Endodermal cell (in vitro differentiated cells): ENCODE measurements around the gene TRAPPC2. TPM values are rescaled to one million over a fixed set of nuclear protein-coding genes. Genes with fewer than 3 reads are reported as not detected.

Source experiments
- DNase-seq: peaks from one replicate; pipeline ENCODE4 v3.0.0-alpha.2; 2017
- H3K27ac ChIP-seq: 2 replicates; pipeline ENCODE4 v1.5.1; 2013; ENCODE audit warnings: mild to moderate bottlenecking, low read depth, low read length, moderate library complexity
- H3K27me3 ChIP-seq: 2 replicates; pipeline ENCODE4 v1.6.1; 2013; ENCODE audit warnings: mild to moderate bottlenecking, low read length, moderate library complexity; ENCODE audit not compliant: insufficient read depth, control insufficient read depth, poor library complexity, severe bottlenecking
- H3K36me3 ChIP-seq: 2 replicates; pipeline ENCODE4 v1.7.0; 2013; ENCODE audit warnings: mild to moderate bottlenecking, low read length, moderate library complexity; ENCODE audit not compliant: control insufficient read depth, insufficient read depth
- H3K4me1 ChIP-seq: one replicate; pipeline ENCODE4 v1.7.0; 2013; ENCODE audit warnings: low read length; ENCODE audit not compliant: control insufficient read depth, insufficient read depth
- H3K4me3 ChIP-seq: 2 replicates; pipeline ENCODE4 v1.5.1; 2013; ENCODE audit warnings: mild to moderate bottlenecking, low read length, moderate library complexity
- H3K9ac ChIP-seq: 2 replicates; pipeline ENCODE4 v1.6.1; 2013; ENCODE audit warnings: mild to moderate bottlenecking, low read length, moderate library complexity; ENCODE audit not compliant: poor library complexity, severe bottlenecking; ENCODE audit errors: extremely low read depth
- H3K9me3 ChIP-seq: 2 replicates; pipeline ENCODE4 v1.6.1; 2013; ENCODE audit warnings: mild to moderate bottlenecking, low read length, moderate library complexity; ENCODE audit not compliant: control insufficient read depth
- H3K27ac Mint-ChIP-seq: 2 replicates; pipeline ENCODE4 v1.8.0; 2020; ENCODE audit warnings: mixed read lengths
- H3K27me3 Mint-ChIP-seq: 2 replicates; pipeline ENCODE4 v1.8.0; 2021; ENCODE audit warnings: mild to moderate bottlenecking, mixed read lengths; ENCODE audit not compliant: insufficient read depth
- H3K36me3 Mint-ChIP-seq: 2 replicates; pipeline ENCODE4 v1.8.0; 2020; ENCODE audit warnings: low read depth, mixed read lengths
- H3K4me1 Mint-ChIP-seq: 2 replicates; pipeline ENCODE4 v1.8.0; 2020; ENCODE audit warnings: mixed read lengths
- H3K4me3 Mint-ChIP-seq: 2 replicates; pipeline ENCODE4 v1.8.0; 2020; ENCODE audit warnings: mild to moderate bottlenecking, moderate library complexity, mixed read lengths
- H3K9me3 Mint-ChIP-seq: 2 replicates; pipeline ENCODE4 v1.8.0; 2020; ENCODE audit warnings: mild to moderate bottlenecking, mixed read lengths
- WGBS, 2 experiments: methylation state at CpG; one replicate each; pipeline versions ENCODE4 v1.1.5 to v1.1.7; 2013; ENCODE audit warnings: missing lambda C conversion rate in 2 of 2, mixed read lengths in 1 of 2; ENCODE audit not compliant: insufficient coverage in 1 of 2, insufficient read length in 1 of 2; 5-methylcytosine and 5-hydroxymethylcytosine counted together
- total RNA-seq, 2 donors: library from RNA; stranded (reverse); fragmentation: NEBNext Ultra II Directional in 1 of 2; extraction: Animal tissue kit (Norgen Biotek cat#: 25700) in 1 of 2; gene quantifications; 2 replicates in 1 of 2; 3 replicates in 1 of 2; pipeline ENCODE4 v1.2.1, GENCODE V29; 2021
- TF ChIP-seq, protein P1 (sequence below): fragments of 200-600 bp; sonication (generic); conservative IDR thresholded peaks from 2 replicates; pipeline ENCODE4 v1.5.0; 2021; ENCODE audit warnings: antibody characterized with exemption, mild to moderate bottlenecking

The TRAPPC2 gene
- total RNA-seq, 2 donors from 2014 or later = 12.8 to 14.7 TPM

DNA sequence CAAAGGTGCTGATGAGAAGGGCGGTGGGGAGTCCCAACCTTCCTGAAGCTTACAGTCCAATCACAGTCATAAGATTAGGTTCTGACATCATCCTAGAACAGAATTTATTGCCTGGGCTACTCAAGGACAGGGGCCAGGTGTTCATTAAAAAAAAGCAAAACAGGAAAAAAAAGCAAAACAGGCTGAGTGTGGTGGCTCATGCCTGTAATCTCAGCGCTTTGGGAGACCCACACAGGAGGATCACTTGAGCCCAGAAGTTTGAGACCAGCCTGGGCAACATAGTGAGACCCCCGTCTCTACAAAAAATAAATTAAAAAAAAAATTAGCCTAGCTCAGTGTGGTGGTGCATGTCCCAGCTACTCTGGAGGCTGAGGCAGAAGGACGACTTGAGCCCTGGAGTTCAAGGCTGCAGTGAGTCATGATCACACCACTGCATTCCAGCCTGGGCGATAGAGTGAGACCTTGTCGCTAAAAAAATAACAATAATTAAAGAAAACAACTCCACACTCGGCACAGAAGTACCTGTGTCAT, 42.5 kb downstream of the TRAPPC2 start:
- no peaks in the 10 kb centered on the region for H3K36me3 ChIP-seq
- Mint-ChIP-seq H3K9me3 (peaks cover 64% of the 10 kb centered on the region), H3K27ac (peak overlapping the region; percentile 70), H3K4me1 (peaks cover 19% of the 10 kb centered on the region), H3K27me3 (peaks cover 16% of the 10 kb centered on the region), H3K36me3 (no peaks in the 10 kb centered on the region), H3K4me3 (no peak overlapping the region)
- no peak overlapping the region for H3K4me3 ChIP-seq
- TF ChIP-seq, protein P1, sequence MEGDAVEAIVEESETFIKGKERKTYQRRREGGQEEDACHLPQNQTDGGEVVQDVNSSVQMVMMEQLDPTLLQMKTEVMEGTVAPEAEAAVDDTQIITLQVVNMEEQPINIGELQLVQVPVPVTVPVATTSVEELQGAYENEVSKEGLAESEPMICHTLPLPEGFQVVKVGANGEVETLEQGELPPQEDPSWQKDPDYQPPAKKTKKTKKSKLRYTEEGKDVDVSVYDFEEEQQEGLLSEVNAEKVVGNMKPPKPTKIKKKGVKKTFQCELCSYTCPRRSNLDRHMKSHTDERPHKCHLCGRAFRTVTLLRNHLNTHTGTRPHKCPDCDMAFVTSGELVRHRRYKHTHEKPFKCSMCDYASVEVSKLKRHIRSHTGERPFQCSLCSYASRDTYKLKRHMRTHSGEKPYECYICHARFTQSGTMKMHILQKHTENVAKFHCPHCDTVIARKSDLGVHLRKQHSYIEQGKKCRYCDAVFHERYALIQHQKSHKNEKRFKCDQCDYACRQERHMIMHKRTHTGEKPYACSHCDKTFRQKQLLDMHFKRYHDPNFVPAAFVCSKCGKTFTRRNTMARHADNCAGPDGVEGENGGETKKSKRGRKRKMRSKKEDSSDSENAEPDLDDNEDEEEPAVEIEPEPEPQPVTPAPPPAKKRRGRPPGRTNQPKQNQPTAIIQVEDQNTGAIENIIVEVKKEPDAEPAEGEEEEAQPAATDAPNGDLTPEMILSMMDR = no peak
- no peak overlapping the region for H3K27ac ChIP-seq
- peaks cover 16% of the 10 kb centered on the region for H3K27me3 ChIP-seq
- no peaks in the 10 kb centered on the region for H3K9me3 ChIP-seq
- 91% methylated on average over 7 of the region's 7 CpGs; no CpG with 5 or more reads in 1 of the 2 experiments for whole genome bisulfite sequencing, 2 experiments
- H3K9ac ChIP-seq = no peak overlapping the region
- H3K4me1 ChIP-seq = no peaks in the 10 kb centered on the region
- no peak for DNase-seq

- Histone ChIP-seq H3K9ac (no peak overlapping the region), H3K4me1 (no peaks in the 10 kb centered on the region), H3K4me3 (peak overlapping the region; percentile 91), H3K27ac (no peak overlapping the region), H3K9me3 (no peaks in the 10 kb centered on the region), H3K27me3 (peaks cover 17% of the 10 kb centered on the region), H3K36me3 (no peaks in the 10 kb centered on the region)
- H3K4me3 Mint-ChIP-seq = peak overlapping the region; percentile 86
- H3K9me3 Mint-ChIP-seq = peaks cover 58% of the 10 kb centered on the region
- H3K36me3 Mint-ChIP-seq = no peaks in the 10 kb centered on the region
- H3K27me3 Mint-ChIP-seq = peaks cover 18% of the 10 kb centered on the region
- TF ChIP-seq, protein P1 = peak; percentile 44
- no peak overlapping the region for H3K27ac Mint-ChIP-seq
- 81% methylated on average over 3 of the region's 3 CpGs; no CpG with 5 or more reads in 1 of the 2 experiments for WGBS, 2 experiments
- H3K4me1 Mint-ChIP-seq = peaks cover 19% of the 10 kb centered on the region
- DNase-seq = no peak
Measured at GRCh38 chrX:13690836-13691235, 43.6 kb downstream of the TRAPPC2 start.

DNA sequence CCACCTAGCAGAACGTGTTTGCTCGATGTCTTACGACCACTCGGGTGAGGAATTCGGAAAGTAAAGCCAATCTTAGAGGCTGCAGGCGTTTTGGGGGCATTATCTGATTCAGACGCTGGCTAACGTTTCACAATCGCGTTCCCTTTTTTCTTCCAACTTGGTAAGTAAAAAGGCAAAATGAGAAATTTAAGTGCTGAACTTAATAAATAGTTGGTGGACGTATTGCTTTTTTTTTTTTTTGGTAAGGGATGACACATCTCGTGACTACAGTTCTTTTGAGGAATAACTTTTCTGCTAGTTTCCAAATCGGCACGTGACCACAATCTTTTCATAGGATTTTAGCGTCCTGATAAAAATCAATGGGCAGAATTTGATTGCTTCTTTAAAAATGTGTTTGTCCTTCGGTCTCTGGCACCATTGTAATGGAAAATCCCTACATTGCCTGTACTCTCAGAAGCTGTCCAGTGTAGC, 44.6 kb downstream of the TRAPPC2 start:
- Mint-ChIP-seq H3K9me3 (peaks cover 53% of the 10 kb centered on the region), H3K4me3 (peak overlapping the region; percentile 86), H3K4me1 (peaks cover 19% of the 10 kb centered on the region), H3K36me3 (no peaks in the 10 kb centered on the region), H3K27me3 (peaks cover 18% of the 10 kb centered on the region), H3K27ac (peak overlapping the region; percentile 90)
- H3K4me3 ChIP-seq = peak overlapping the region; percentile 91
- TF ChIP-seq, protein P1 = no peak
- H3K9me3 ChIP-seq = no peaks in the 10 kb centered on the region
- peaks cover 17% of the 10 kb centered on the region for H3K27me3 ChIP-seq
- no peak for DNase-seq
- H3K4me1 ChIP-seq = no peaks in the 10 kb centered on the region
- H3K9ac ChIP-seq = peak overlapping the region; percentile 95
- no peaks in the 10 kb centered on the region for H3K36me3 ChIP-seq
- peak overlapping the region; percentile 80 for H3K27ac ChIP-seq
- WGBS, 2 experiments = 0 to 1% methylated on average over 8 to 16 of the region's 16 CpGs
